Stimulated activated memory B cell treated with anti-CD40 and anti-IgM and Interleukin-4, amounts not matched to agents 10 μg/mL and 1 μg/mL and 100 μg/mL, for 72 hours (primary cell): Measurements from ENCODE around the gene OVCA2.

ENCODE experiments used
- ATAC-seq: fragments of 150-1000 bp; cut with Tn5 transposase; 2 replicates; pipeline ENCODE4 v1.10.0; 2021
- H3K27ac Mint-ChIP-seq: one replicate; pipeline ENCODE4 v1.8.0; 2022; ENCODE audit warnings: mild to moderate bottlenecking, mixed read lengths
- H3K27me3 Mint-ChIP-seq: one replicate; pipeline ENCODE4 v1.8.0; 2022; ENCODE audit warnings: mixed read lengths
- H3K36me3 Mint-ChIP-seq: one replicate; pipeline ENCODE4 v1.8.0; 2022; ENCODE audit warnings: mixed read lengths
- H3K4me1 Mint-ChIP-seq: one replicate; pipeline ENCODE4 v1.8.0; 2022; ENCODE audit warnings: mixed read lengths
- H3K4me3 Mint-ChIP-seq: one replicate; pipeline ENCODE4 v1.8.0; 2022; ENCODE audit warnings: mild to moderate bottlenecking, moderate library complexity, mixed read lengths
- H3K9me3 Mint-ChIP-seq: one replicate; pipeline ENCODE4 v1.8.0; 2022; ENCODE audit warnings: mixed read lengths

OVCA2 gene

DNA sequence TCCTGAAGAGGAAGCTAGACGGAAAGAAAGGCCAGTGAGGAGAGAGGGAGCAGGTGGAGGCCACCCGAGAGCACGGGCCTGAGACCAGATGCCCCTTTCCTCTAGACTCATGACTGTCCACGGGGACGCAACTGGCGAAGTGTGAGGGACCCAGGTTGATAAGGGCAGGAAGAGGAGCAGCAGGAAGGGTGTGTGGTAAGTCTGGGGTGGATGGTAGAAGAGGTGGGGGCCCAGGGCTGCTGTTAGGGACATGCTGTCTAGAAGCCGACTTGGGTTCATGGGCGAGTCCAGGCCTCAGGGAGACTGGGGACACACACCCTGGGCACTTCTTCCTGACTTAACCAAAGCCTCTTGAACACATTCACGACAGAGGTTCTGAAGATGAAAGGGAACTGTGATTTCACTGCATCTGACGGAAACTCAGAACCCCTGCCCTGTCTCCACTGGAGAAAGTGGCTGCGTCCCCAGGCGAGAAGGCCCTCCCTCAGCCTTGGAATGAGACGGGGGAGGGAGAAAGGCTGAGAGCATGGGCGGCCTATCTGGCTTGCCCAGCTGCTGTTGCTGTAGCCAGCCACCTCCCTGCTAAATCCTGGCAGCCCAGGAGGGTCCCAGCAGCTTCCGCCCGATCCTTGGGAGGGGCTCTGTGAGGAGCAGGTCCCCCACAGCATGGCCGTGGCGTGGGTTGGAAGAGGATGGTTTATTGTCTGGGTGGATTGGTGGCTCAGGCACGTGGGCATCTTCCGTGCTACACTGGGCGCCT lies 19.0 kb downstream of the OVCA2 start:
- peaks cover 50% of the 10 kb centered on the region for H3K36me3 Mint-ChIP-seq
- H3K27me3 Mint-ChIP-seq = peaks cover 11% of the 10 kb centered on the region
- H3K9me3 Mint-ChIP-seq = no peaks in the 10 kb centered on the region
- ATAC-seq = no peak
- peaks cover 52% of the 10 kb centered on the region for H3K4me1 Mint-ChIP-seq
- H3K27ac Mint-ChIP-seq = peak overlapping the region; percentile 25
- no peak overlapping the region for H3K4me3 Mint-ChIP-seq

DNA sequence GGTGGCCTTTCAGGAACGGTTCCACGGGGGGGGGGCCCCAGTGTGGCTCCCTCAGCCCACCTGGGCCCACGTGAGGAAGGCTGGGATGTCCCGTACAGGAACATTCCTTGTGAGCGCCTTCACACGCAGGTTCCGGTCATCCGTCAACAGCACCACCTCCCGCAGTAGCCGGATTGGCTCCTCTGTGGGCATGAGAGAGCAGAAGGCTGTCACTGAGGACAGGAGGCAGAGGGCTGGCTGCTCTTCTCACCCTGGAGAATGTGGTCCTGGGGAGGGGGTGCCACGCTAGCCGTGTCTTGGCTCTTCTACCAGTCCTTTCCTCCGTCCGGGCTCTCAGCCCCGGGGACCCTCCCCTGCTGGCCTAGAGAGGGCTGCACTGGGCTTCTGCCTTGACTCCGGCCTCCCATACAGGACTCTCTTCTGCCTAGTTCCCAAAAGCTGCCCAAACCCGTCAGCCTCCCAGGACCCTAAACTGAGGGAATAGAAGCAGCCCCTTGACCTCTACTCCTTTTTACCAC lies 19.7 kb downstream of the OVCA2 start:
- peaks cover 56% of the 10 kb centered on the region for H3K36me3 Mint-ChIP-seq
- no peak for ATAC-seq
- no peaks in the 10 kb centered on the region for H3K9me3 Mint-ChIP-seq
- H3K27ac Mint-ChIP-seq = no peak overlapping the region
- no peak overlapping the region for H3K4me3 Mint-ChIP-seq
- H3K27me3 Mint-ChIP-seq = peaks cover 11% of the 10 kb centered on the region
- peaks cover 58% of the 10 kb centered on the region for H3K4me1 Mint-ChIP-seq

DNA sequence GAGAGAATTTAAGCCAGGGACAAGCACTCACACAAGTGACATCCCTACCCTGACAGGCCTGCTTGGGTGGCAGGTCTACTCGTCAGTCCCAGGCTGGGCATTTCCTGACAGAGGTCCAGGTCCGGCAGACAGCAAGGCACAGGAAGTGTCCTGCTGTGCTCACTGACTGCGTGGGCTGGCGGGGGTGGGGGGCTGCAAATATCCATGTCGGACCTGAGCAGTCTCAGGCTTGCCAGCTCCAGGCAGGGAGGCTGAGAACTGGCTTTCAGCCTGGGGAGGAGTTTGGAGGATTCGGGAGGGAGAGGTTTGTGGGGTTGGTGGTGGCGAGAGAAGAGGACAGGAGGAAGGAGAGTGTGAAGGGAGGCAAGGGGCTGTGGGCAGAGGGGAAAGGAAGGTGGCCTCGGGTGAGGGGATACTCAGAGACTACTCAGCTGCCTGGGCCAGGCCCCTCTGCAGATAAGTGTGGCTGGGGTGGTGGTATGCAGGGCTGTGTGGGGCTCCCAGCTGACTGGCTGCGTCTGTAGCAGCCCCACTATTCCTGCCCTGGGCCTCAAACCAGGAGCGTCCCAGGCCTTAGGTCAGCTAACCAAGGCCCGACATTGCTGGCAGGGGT lies 20.9 kb downstream of the OVCA2 start:
- H3K27me3 Mint-ChIP-seq = peaks cover 11% of the 10 kb centered on the region
- H3K4me1 Mint-ChIP-seq = peaks cover 58% of the 10 kb centered on the region
- H3K27ac Mint-ChIP-seq = peak overlapping the region; percentile 84
- H3K4me3 Mint-ChIP-seq = no peak overlapping the region
- no peaks in the 10 kb centered on the region for H3K9me3 Mint-ChIP-seq
- H3K36me3 Mint-ChIP-seq = peaks cover 63% of the 10 kb centered on the region
- no peak for ATAC-seq

DNA sequence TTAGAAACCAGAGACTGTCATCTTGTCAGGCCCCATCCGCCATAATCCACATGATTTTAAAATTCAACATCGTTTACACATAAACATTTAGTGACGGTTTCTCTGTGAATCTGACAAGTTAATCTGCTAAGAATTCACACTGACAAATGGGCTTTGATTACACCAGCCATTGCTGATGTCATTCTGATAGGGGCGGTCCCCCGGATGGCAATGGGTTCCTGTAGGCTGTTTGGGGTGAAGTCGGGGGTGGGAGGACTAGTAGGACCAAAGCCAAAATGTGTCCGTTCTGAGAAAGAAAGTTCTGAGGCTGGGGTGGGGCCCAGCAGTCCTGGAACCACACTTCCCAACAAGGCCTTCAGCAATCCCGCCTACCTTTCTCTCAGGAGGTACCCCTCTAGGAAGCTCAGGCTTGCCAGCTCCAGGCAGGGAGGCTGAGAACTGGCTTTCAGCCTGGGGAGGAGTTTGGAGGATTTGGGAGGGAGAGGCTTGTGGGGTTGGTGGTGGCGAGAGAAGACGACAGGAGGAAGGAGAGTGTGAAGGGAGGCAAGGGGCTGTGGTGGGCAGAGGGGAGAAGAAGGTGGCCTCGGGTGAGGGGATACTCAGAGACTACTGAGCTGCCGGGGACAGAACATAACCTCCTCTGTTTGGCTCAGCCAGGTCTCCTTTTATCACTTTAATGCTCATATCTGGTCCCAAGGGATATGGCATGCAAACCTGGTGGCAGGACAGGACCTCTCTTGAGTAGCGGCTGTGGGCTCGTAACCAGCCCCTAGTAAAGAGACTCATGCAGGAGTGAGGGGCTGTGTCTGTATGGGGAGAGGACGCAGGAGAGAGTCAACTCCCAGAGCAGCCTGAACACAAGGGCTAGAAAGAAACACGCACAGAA lies 21.7 kb downstream of the OVCA2 start:
- Mint-ChIP-seq H3K9me3 (no peaks in the 10 kb centered on the region), H3K27ac (peak overlapping the region; percentile 84), H3K4me1 (peaks cover 59% of the 10 kb centered on the region), H3K27me3 (peaks cover 11% of the 10 kb centered on the region), H3K36me3 (peaks cover 68% of the 10 kb centered on the region), H3K4me3 (peak overlapping the region; percentile 40)
- peak; percentile 10 for ATAC-seq

DNA sequence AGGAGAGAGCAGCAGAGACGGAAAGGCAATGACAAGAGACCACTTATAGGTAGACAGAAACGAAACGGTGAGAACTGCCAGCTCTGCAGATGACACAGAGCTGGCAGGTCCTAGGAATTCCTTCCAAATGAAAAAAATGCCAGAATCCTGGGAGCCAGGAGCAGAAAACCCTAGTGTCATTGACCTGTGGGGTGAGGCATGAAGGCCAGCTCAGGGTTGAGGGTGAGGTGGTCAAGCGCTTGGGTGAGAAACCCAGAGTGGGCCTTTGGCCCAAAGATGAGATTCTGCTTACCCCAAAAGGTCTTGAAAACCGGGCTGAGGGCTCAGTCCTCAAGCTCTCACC lies 22.3 kb downstream of the OVCA2 start:
- H3K4me3 Mint-ChIP-seq = peak overlapping the region; percentile 40

DNA sequence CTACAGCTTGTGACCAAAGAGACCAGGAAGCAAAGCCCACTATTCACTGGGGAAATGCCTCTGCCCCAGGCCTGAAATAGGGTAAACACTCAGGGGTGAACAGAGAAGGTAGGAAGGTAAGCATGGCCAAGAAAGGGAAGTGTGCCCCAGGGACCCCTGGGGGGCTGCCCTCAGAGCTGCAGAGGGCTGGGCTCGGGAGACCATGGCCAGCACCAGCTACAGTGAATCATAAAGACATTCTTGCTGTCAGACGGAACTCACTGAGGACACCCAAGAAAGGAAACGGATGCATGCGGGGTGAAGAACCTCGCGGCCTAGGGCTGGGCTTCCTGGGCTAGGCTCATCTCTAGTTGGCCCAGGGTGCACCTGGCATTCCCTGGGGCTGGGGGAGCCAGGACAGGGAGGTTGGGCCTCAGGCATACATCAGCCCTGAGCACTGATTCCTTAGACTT lies 22.7 kb downstream of the OVCA2 start:
- peak; percentile 89 for ATAC-seq
- Mint-ChIP-seq H3K36me3 (peaks cover 74% of the 10 kb centered on the region), H3K9me3 (no peaks in the 10 kb centered on the region), H3K4me3 (peak overlapping the region; percentile 56), H3K4me1 (peaks cover 64% of the 10 kb centered on the region), H3K27ac (peak overlapping the region; percentile 84), H3K27me3 (peaks cover 11% of the 10 kb centered on the region)

More for the DNA sequence above, 22.3 kb downstream of the OVCA2 start:
- H3K36me3 Mint-ChIP-seq = peaks cover 73% of the 10 kb centered on the region
- H3K27me3 Mint-ChIP-seq = peaks cover 11% of the 10 kb centered on the region
- peak overlapping the region; percentile 84 for H3K27ac Mint-ChIP-seq
- peak; percentile 3 for ATAC-seq
- no peaks in the 10 kb centered on the region for H3K9me3 Mint-ChIP-seq
- H3K4me1 Mint-ChIP-seq = peaks cover 64% of the 10 kb centered on the region

DNA sequence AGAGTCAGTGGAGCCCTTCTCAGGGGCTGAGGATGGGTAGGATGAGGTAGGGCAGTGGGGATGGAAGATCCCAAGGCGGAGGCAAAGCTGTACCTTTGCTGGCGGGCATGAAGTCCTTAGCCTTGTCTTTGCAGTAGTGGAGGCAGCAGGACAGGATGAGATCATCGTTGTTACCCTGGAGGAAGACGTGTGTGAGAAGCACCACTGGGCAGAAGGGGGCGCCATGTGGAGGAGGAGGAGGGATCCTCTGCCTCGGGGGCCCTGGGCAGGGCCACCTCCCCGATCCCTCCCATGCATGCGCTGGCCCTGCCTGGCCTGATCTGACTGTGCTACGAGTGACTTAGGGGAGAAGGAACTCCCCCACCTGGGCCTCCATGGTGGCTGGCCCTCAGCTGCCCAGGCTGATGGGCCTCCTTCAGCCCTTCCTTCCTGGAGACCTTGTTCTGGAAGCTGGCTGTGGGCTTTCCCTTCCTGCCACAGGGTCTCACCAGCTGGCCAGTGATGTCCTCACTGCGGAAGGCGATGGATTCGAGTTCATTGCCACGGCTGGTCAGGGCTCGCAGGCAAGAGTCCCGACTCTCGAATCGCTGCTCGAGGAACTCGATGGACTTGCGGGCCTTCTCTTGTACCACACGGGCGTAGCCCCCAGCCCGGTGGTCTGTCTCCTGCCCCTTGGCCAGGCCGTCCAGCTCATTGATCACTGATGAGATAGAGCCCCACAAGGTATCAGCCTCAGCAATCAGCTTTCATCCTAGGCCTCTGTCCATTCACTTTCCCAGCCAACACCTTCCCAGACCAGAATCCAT lies 23.4 kb downstream of the OVCA2 start:
- peak; percentile 36 for ATAC-seq
- peaks cover 64% of the 10 kb centered on the region for H3K4me1 Mint-ChIP-seq
- peaks cover 7% of the 10 kb centered on the region for H3K27me3 Mint-ChIP-seq
- peak overlapping the region; percentile 84 for H3K27ac Mint-ChIP-seq
- H3K9me3 Mint-ChIP-seq = no peaks in the 10 kb centered on the region
- H3K4me3 Mint-ChIP-seq = peak overlapping the region; percentile 56
- H3K36me3 Mint-ChIP-seq = peaks cover 78% of the 10 kb centered on the region

DNA sequence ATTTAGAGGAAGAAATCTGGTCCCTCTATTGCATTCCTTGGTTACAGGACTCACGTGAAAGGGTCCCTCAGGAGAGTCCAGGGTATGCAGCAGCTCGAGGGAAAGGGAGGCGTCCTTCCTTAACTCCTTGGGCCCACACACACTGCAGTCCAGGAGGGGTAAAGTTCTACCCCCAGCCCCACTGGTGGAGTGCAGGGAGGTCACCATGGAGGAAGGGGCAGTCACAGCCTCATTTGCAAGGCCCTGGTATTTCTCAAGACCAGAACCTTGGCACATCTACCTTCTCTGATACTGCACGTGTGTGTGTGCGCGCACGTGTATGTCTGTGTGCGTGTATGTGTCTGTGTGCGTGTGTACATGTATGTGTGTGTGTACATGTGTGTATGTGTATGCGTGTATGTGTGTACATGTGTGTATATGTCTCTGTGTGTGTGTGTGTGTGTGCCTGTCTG lies 24.2 kb downstream of the OVCA2 start:
- Mint-ChIP-seq H3K27ac (no peak overlapping the region), H3K4me1 (peaks cover 66% of the 10 kb centered on the region), H3K9me3 (no peaks in the 10 kb centered on the region), H3K36me3 (peaks cover 71% of the 10 kb centered on the region), H3K27me3 (no peaks in the 10 kb centered on the region), H3K4me3 (no peak overlapping the region)
- no peak for ATAC-seq

DNA sequence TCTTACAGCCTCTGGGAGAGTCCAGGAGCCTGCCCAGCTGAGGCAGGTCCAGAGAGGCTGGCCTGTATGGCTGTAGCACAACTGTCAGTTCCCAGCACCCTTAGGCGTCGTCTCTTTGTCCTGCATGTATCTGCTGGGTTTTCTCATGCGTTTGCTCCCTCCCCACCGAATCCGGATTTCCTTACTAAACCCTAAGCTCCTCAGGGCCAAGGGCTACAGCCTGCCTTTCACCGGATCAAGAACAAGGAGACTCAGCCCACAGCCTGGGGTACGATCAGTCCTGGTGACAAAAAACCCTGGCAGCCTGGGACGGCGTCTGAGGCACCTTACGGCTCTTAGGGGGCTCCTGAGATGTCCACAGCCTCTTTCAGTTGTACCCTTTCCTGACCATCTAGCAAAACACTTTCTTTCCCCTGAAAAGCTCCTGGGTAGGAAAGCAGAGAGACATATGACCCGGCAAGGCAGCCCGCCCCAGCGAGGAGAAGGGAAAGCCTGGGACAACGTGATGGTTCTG lies 25.3 kb downstream of the OVCA2 start:
- Mint-ChIP-seq H3K9me3 (no peaks in the 10 kb centered on the region), H3K27me3 (no peaks in the 10 kb centered on the region), H3K27ac (no peak overlapping the region), H3K4me3 (no peak overlapping the region), H3K36me3 (peaks cover 69% of the 10 kb centered on the region), H3K4me1 (peaks cover 77% of the 10 kb centered on the region)
- no peak for ATAC-seq

DNA sequence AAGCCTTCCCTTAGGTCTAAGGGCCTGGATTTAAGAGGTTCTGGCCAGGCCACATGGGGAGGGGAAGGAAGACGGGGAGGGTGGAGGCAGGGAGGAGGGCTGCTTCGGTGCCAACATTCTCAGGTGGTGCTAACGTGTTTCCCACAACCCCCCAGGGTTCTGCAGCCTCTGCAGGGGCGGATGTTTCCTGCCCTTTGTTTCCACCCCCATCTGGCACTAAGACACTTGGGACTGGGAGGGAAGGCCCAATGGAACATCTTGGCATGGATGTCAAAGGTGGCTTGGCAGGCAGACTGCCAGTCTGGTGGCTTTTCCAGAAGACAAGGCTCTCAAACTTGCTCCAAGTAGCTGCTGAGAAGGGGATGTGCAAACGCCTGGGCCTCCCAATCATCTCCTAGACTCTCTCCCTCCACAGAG lies 25.8 kb downstream of the OVCA2 start:
- peaks cover 79% of the 10 kb centered on the region for H3K4me1 Mint-ChIP-seq
- no peak overlapping the region for H3K4me3 Mint-ChIP-seq
- no peaks in the 10 kb centered on the region for H3K9me3 Mint-ChIP-seq
- no peaks in the 10 kb centered on the region for H3K27me3 Mint-ChIP-seq
- no peak overlapping the region for H3K27ac Mint-ChIP-seq
- ATAC-seq = no peak
- H3K36me3 Mint-ChIP-seq = peaks cover 69% of the 10 kb centered on the region

DNA sequence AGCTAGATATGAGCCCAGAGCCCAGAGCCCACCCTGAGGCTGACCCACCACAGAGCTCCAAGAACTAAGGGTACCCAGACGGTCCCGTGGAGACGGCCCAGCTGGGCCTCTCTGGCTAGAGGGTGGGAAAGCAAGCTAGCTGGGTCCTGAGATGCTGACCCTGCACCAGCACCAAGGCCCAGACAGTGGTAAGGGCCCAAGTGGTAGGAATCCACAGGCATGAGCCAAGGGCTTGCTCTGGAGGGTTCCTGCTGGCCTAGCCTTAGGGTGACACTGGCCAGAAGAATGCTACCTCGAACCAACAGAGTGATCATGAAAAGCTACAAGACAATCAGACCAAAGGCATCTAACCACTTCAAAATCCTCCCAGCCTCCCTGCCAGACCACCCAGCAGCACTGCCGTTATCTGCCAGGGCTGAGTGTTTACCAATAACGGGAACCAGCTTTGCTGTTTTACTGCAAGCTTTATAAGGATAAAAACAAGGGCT lies 26.3 kb downstream of the OVCA2 start:
- Mint-ChIP-seq H3K4me1 (peaks cover 79% of the 10 kb centered on the region), H3K9me3 (no peaks in the 10 kb centered on the region), H3K36me3 (peaks cover 66% of the 10 kb centered on the region), H3K27me3 (no peaks in the 10 kb centered on the region), H3K27ac (no peak overlapping the region), H3K4me3 (no peak overlapping the region)
- no peak for ATAC-seq

DNA sequence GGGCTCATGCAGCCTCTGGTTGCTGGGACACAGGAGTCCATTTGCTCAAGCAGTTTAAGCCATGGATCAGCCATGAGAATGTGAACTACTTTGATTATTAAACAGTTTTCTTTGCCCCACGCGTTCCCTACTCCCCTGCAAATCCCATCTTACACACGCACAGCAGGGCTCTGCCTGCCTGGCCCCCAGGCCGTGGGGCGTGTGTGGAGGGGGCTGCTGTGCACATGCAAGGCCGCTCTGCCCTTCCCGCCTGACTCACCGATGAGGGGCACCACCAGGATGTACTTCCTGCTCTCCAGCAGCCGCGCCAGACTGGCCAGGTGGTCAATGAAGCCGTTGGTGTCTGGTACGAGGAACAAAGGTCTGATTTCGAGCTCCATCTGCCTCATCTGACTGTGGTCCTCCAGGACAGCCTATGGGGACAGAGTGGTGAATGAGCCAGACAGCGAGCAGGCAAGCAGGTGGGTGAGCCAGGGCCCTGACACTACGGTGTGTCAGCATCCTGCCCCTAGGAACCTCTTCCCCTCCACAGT lies 26.8 kb downstream of the OVCA2 start:
- Mint-ChIP-seq H3K9me3 (no peaks in the 10 kb centered on the region), H3K4me3 (no peak overlapping the region), H3K4me1 (peaks cover 75% of the 10 kb centered on the region), H3K27me3 (no peaks in the 10 kb centered on the region), H3K27ac (peak overlapping the region; percentile 92), H3K36me3 (peaks cover 63% of the 10 kb centered on the region)
- no peak for ATAC-seq

DNA sequence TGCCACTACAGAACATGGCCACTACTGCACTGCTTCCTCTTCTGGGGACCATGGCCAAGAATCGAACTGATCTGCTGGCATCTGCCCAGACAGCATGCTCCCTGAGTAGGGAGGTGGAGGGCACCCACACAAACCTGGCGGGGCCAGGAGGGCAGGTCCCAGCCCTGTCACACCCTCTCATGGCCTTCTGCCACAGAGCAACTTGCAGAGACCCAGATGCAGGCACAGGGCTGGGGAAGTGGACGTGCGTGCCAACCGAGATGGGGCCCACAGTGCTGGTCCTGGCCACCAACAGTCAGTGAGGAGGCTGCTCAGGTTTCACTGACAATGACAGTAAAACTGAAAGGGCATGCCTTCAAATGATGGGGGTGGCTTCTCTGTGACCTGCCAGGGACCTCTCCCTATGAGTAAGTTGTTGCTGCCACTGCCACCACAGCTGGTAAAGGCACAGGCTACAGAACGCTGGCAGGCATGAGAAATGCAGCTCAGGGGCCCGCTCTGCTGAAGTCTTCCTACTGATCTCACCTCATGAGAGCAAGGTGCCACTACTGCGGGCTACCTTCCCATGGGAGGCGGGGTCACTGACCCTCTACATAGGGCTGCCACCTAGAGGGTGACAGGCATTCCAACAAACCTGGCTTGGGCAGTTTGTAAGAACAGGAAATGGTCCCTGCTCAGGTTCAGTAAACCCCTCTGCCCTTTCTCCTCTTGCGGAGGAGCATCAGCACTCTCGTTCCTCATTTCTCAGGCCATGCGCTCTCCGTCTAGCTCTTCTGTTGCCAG lies 28.6 kb downstream of the OVCA2 start:
- no peaks in the 10 kb centered on the region for H3K27me3 Mint-ChIP-seq
- peak; percentile 93 for ATAC-seq
- H3K36me3 Mint-ChIP-seq = peaks cover 49% of the 10 kb centered on the region
- no peaks in the 10 kb centered on the region for H3K9me3 Mint-ChIP-seq
- H3K27ac Mint-ChIP-seq = peak overlapping the region; percentile 92
- H3K4me3 Mint-ChIP-seq = peak overlapping the region; percentile 7
- H3K4me1 Mint-ChIP-seq = peaks cover 60% of the 10 kb centered on the region
